NCI-H1417 (cell line): ENCODE data around the gene TBC1D10B.
"Not testable (repeated sequence)": the region's sequence is repeated elsewhere in the genome, so short reads cannot be mapped to it uniquely, and the experiment has no call there.

ENCODE experiments used
- DNase-seq, 3 experiments: peaks; one replicate each; lab custom pipeline; 2025; lab: John Stamatoyannopoulos, UW

Gene TBC1D10B

DNA sequence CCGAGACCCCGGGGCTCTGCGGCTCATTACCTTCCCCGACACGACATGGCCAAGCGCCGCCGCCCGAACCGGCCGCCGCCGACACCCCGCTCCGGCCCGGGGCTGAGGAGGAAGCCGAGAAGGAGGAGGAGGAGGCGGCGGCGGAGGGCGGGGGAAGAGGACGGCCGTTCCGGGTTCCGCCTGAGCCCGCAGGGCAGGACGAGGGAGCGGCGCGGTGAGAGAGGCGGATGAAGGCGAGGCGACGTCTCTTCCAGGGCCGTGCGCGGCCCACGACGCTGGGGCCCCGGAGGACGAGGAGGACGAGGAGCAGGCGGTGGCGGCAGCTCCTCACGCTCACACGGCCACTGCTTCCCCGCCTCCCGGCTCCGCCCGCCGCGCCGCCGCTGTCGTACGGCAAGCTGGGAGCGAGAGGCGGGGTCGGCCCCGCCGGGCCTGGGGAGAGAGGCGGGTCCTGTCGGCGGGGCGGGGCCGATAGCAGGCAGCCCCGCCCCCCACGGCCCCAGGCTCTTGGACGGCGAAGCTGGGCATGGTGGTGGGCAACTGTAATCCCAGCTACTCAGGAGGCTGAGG is 35.2 kb downstream of the TBC1D10B start:
- peak; percentile 60 to 86 (median 86) for DNase-seq

DNA sequence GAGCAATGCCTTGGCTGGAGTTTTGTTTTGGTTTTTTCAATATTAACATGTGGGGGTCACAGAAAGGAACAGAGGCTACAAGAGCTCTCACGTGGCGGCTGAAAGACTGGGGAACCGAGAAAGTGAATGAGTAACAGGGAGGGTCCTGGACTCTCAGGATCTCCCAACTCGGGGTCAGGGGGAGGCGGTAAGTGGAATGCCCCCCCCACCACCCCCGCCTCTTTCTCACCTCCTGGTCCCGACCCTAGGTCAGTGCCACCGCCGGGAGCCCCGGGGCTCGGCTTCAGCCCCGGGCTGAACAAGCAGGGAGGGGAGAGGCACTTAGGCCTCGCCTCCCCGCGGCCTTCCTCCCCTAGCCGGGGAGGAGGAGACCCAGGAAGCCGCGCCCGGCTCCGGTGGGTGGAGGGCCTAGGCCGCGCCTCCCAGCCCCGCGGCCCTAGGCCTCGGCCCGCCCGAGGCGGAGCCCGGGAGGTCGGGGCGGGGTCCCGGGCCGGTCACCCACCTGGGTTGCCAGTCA is 35.8 kb downstream of the TBC1D10B start:
- peak; percentile 47 to 82 (median 82) for DNase-seq

- DNase-seq = not testable (repeated sequence)
These were observed 46.1 kb downstream of the TBC1D10B start for GRCh38 chr16:30324220-30324619.

GRCh38 chr16:30318647-30319046 is 51.6 kb downstream of the TBC1D10B start:
- DNase-seq = not testable (repeated sequence)

DNA sequence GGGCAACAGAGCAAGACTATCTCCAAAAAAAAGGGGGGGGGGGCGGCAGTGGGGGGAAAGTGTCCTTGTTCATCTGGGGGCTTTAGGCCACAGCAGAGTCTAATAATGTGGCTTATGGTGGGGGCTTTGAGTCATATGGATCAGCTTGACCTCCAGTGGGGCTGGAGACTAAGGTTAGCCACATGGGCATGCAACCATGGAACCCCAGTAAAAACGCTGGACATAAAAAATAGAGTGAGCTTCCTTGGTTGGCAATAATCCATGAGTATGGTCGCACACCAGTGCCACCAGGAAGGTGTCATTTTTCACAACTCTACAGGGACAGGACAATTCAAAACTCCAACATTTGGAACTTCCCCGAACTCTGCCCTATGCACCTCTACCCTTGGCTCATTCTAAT is 59.4 kb downstream of the TBC1D10B start:
- DNase-seq = not testable (repeated sequence)

GRCh38 chr16:30309255-30309654 is 61.0 kb downstream of the TBC1D10B start:
- not testable (repeated sequence) for DNase-seq
